GM06990 (cell line): ENCODE measurements around the gene KRT10.

Experiments used
- DNase-seq: peaks from one replicate; pipeline ENCODE4 v3.0.0-alpha.2; 2011; ENCODE audit not compliant: insufficient read length; ENCODE audit errors: extremely low read depth
- H3K27me3 ChIP-seq: replicated peaks from 2 replicates; pipeline ENCODE4 v1.6.0; 2011; ENCODE audit warnings: low read length; ENCODE audit not compliant: control insufficient read depth, insufficient read depth
- H3K36me3 ChIP-seq: 2 replicates; pipeline ENCODE4 v1.5.1; 2011; ENCODE audit warnings: low read length; ENCODE audit not compliant: control insufficient read depth, insufficient read depth
- H3K4me3 ChIP-seq: replicated peaks from 2 replicates; pipeline ENCODE4 v1.5.1; 2011; ENCODE audit warnings: low read depth, mild to moderate bottlenecking, control low read depth, low read length
- CTCF ChIP-seq: IDR thresholded peaks from 2 replicates; pipeline ENCODE4 v1.5.1; 2011; ENCODE audit warnings: low read length, control low read depth, mild to moderate bottlenecking, inconsistent platforms; ENCODE audit not compliant: insufficient read depth, poor library complexity, severe bottlenecking

KRT10 gene

GRCh38 chr17:40850293-40850972 is 28.0 kb upstream of the KRT10 start:
- DNase-seq = no peak
- H3K4me3 ChIP-seq = no peak overlapping the region
- no peak for TF ChIP-seq CTCF
- H3K27me3 ChIP-seq = no peaks in the 10 kb centered on the region
- H3K36me3 ChIP-seq = no peaks in the 10 kb centered on the region

- DNase-seq = no peak
- Histone ChIP-seq H3K4me3 (no peak overlapping the region), H3K27me3 (no peaks in the 10 kb centered on the region), H3K36me3 (no peaks in the 10 kb centered on the region)
- no peak for TF ChIP-seq CTCF
Measured at GRCh38 chr17:40849723-40850122, 27.3 kb upstream of the KRT10 start.

GRCh38 chr17:40848583-40849235 is 26.3 kb upstream of the KRT10 start:
- H3K36me3 ChIP-seq = no peaks in the 10 kb centered on the region
- no peak for DNase-seq
- no peaks in the 10 kb centered on the region for H3K27me3 ChIP-seq
- TF ChIP-seq CTCF = no peak
- no peak overlapping the region for H3K4me3 ChIP-seq

GRCh38 chr17:40846515-40847144 is 24.2 kb upstream of the KRT10 start:
- H3K27me3 ChIP-seq = no peaks in the 10 kb centered on the region
- H3K36me3 ChIP-seq = no peaks in the 10 kb centered on the region
- no peak for DNase-seq
- TF ChIP-seq CTCF = no peak
- no peak overlapping the region for H3K4me3 ChIP-seq

- H3K27me3 ChIP-seq = no peaks in the 10 kb centered on the region
- no peak for TF ChIP-seq CTCF
- H3K4me3 ChIP-seq = no peak overlapping the region
- no peaks in the 10 kb centered on the region for H3K36me3 ChIP-seq
- no peak for DNase-seq
Measured at GRCh38 chr17:40844671-40845107, 22.3 kb upstream of the KRT10 start.
